IPS-NIHi7 (cell line): Measurements from ENCODE around the gene NT5DC1.
"Not testable (repeated sequence)": the region's sequence is repeated elsewhere in the genome, so short reads cannot be mapped to it uniquely, and the experiment has no call there.

Experiments used
- DNase-seq: peaks from one replicate; pipeline ENCODE4 v3.0.0; 2012; ENCODE audit warnings: mixed read lengths; ENCODE audit errors: extremely low spot score

The NT5DC1 gene

GRCh38 chr6:116090251-116090650, 10.4 kb upstream of the NT5DC1 start:
- no peak for DNase-seq

GRCh38 chr6:116094041-116094440, 6.6 kb upstream of the NT5DC1 start:
- no peak for DNase-seq

GRCh38 chr6:116096048-116096759, 4.4 kb upstream of the NT5DC1 start:
- DNase-seq, result not testable (repeated sequence)

GRCh38 chr6:116096979-116097816, 3.5 kb upstream of the NT5DC1 start:
- no peak for DNase-seq

- no peak for DNase-seq
Observed at GRCh38 chr6:116099036-116099435, 1.6 kb upstream of the NT5DC1 start.

- no peak for DNase-seq
Observed at GRCh38 chr6:116101302-116101718, 657 bp downstream of the NT5DC1 start.

GRCh38 chr6:116101790-116102189, 1.1 kb downstream of the NT5DC1 start:
- DNase-seq, result no peak

GRCh38 chr6:116102873-116103272, 2.2 kb downstream of the NT5DC1 start:
- no peak for DNase-seq

GRCh38 chr6:116104636-116105035, 4.0 kb downstream of the NT5DC1 start:
- DNase-seq, result no peak

- DNase-seq, result no peak
Observed at GRCh38 chr6:116105247-116105646, 4.6 kb downstream of the NT5DC1 start.

GRCh38 chr6:116106146-116106545, 5.5 kb downstream of the NT5DC1 start:
- DNase-seq, result no peak

- DNase-seq, result no peak
Observed at GRCh38 chr6:116108836-116109235, 8.2 kb downstream of the NT5DC1 start.

GRCh38 chr6:116111552-116112528, 11.2 kb downstream of the NT5DC1 start:
- DNase-seq, result peak; percentile 48

- no peak for DNase-seq
Observed at GRCh38 chr6:116113386-116113785, 12.7 kb downstream of the NT5DC1 start.

GRCh38 chr6:116115781-116116180, 15.1 kb downstream of the NT5DC1 start:
- DNase-seq, result no peak

- no peak for DNase-seq
Observed at GRCh38 chr6:116118608-116119007, 18.0 kb downstream of the NT5DC1 start.

- no peak for DNase-seq
Observed at GRCh38 chr6:116120430-116120829, 19.8 kb downstream of the NT5DC1 start.

GRCh38 chr6:116126032-116126431, 25.4 kb downstream of the NT5DC1 start, which contains the start of gene COL10A1:
COL10A1 (minus strand) TSS chr6:116126132; CDS start chr6:116125492, 640 bp downstream.
- DNase-seq, result no peak

- DNase-seq, result no peak
Observed at GRCh38 chr6:116127771-116128493, 27.3 kb downstream of the NT5DC1 start.

- no peak for DNase-seq
Observed at GRCh38 chr6:116133453-116133852, 32.8 kb downstream of the NT5DC1 start.

- no peak for DNase-seq
Observed at GRCh38 chr6:116136373-116136772, 35.7 kb downstream of the NT5DC1 start.
